HepG2 (cell line): ENCODE measurements around the gene GSDMA.

Experiments used
- CTCF ChIP-seq: sonication (generic); formaldehyde crosslinking; IDR thresholded peaks from 2 replicates; pipeline ENCODE4 v1.5.0; 2020; ENCODE audit warnings: mild to moderate bottlenecking, missing genetic modification reagents, moderate library complexity
- EP300 ChIP-seq, 3 experiments: sonication (generic) in 1 of 3; formaldehyde crosslinking in 1 of 3; IDR thresholded peaks; 2 replicates each; pipeline versions ENCODE4 v1.5.1 to v1.6.1; 2011 to 2020; ENCODE audit warnings: low read depth in 2 of 3, low read length in 2 of 3, borderline replicate concordance in 1 of 3, improper control_type of control experiment in 1 of 3, mild to moderate bottlenecking in 1 of 3, missing genetic modification reagents in 1 of 3, moderate library complexity in 1 of 3
- ETV6 ChIP-seq: sonication (generic); formaldehyde crosslinking; conservative IDR thresholded peaks from 2 replicates; pipeline ENCODE4 v1.4.0; 2020; ENCODE audit warnings: missing genetic modification reagents
- HDAC6 ChIP-seq: fragments of 200-600 bp; sonication (generic); IDR thresholded peaks from 2 replicates; pipeline ENCODE4 v1.7.0; 2017; ENCODE audit warnings: mild to moderate bottlenecking, antibody characterized with exemption, low read length, low read depth
- NR2F1 ChIP-seq, 2 experiments: fragments of 450-650 bp in 1 of 2; formaldehyde crosslinking in 1 of 2; IDR thresholded peaks; 2 replicates each; pipeline versions ENCODE4 v1.5.0 to v1.6.1; 2016 to 2020; ENCODE audit warnings: mild to moderate bottlenecking in 1 of 2, missing compliant biosample characterization in 1 of 2, missing genetic modification reagents in 1 of 2, moderate library complexity in 1 of 2
- TBL1XR1 ChIP-seq: fragments of 150-350 bp; IDR thresholded peaks from 2 replicates; pipeline ENCODE4 v1.6.1; 2014; ENCODE audit warnings: borderline replicate concordance, low read length; ENCODE audit not compliant: partially characterized antibody
- ZBTB8A ChIP-seq: sonication (generic); formaldehyde crosslinking; IDR thresholded peaks from 2 replicates; pipeline ENCODE4 v1.4.0; 2020; ENCODE audit warnings: mild to moderate bottlenecking, low read depth, missing genetic modification reagents, borderline replicate concordance
- ZNF160 ChIP-seq: sonication (generic); formaldehyde crosslinking; IDR thresholded peaks from 2 replicates; pipeline ENCODE4 v1.8.0; 2022; ENCODE audit warnings: mild to moderate bottlenecking, inconsistent platforms, missing genetic modification reagents
- TF ChIP-seq, protein P1 (sequence below): sonication (generic); formaldehyde crosslinking; IDR thresholded peaks from 2 replicates; pipeline ENCODE4 v1.4.0; 2020; ENCODE audit warnings: missing genetic modification reagents
- TF ChIP-seq, protein P2 (sequence below): sonication (generic); formaldehyde crosslinking; IDR thresholded peaks from 2 replicates; pipeline ENCODE4 v1.4.0; 2020; ENCODE audit warnings: missing genetic modification reagents

DNA sequence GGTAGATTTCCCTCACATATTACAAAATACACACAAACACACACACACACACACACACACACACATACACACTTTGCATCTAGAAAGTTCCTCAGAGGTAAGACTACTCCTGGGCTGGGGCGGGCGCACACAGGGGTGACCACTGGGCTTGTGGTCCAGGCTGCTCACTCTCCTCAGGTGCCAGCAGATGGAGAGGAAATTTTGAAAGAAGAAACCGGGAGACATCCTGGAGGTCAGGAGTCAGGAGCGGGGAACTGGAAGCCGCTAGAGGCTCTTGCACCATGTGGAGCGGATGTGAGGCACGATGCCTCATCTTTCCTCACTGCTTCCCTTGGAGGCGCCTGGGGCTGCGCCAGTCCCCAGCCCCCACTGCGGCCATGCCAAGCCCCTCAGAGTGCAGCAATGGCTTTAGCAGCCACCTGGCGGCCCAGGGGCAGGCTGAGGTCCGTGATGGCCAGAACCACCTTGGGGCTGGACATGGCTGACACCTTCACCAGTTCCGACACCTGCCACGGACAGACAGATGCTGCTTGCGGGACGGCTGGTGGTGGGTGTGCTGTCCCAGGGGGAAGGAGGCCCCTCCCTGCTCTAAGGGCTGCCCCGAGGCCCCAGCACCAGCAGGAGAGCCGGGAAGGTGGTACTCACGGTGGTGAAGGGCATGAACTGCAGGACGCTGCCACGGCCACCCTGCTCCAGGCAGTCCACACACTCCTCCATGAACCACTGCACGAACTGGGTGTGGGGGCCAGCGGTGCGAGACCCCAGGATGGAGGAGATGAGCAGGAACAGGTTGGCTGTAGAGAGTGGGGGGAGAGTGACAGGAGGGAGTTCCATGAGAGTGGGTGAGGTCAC, 56.6 kb downstream of the GSDMA start:
- TF ChIP-seq ZBTB8A (CRISPR knock-in tag) (no peak), ETV6 (CRISPR knock-in tag) (no peak), CTCF (CRISPR knock-in tag) (no peak), HDAC6 (no peak), TBL1XR1 (no peak), ZNF160 (no peak), EP300 (IDR thresholded peaks at IDR 0.05; ENCODE audit: low read depth in 2 of 2, low read length in 2 of 2) (no peak), EP300 (CRISPR knock-in tag; IDR thresholded peaks at IDR 0.05; ENCODE audit: borderline replicate concordance) (no peak), NR2F1 (CRISPR knock-in tag; IDR thresholded peaks at IDR 0.05) (no peak)
- TF ChIP-seq, protein P1, sequence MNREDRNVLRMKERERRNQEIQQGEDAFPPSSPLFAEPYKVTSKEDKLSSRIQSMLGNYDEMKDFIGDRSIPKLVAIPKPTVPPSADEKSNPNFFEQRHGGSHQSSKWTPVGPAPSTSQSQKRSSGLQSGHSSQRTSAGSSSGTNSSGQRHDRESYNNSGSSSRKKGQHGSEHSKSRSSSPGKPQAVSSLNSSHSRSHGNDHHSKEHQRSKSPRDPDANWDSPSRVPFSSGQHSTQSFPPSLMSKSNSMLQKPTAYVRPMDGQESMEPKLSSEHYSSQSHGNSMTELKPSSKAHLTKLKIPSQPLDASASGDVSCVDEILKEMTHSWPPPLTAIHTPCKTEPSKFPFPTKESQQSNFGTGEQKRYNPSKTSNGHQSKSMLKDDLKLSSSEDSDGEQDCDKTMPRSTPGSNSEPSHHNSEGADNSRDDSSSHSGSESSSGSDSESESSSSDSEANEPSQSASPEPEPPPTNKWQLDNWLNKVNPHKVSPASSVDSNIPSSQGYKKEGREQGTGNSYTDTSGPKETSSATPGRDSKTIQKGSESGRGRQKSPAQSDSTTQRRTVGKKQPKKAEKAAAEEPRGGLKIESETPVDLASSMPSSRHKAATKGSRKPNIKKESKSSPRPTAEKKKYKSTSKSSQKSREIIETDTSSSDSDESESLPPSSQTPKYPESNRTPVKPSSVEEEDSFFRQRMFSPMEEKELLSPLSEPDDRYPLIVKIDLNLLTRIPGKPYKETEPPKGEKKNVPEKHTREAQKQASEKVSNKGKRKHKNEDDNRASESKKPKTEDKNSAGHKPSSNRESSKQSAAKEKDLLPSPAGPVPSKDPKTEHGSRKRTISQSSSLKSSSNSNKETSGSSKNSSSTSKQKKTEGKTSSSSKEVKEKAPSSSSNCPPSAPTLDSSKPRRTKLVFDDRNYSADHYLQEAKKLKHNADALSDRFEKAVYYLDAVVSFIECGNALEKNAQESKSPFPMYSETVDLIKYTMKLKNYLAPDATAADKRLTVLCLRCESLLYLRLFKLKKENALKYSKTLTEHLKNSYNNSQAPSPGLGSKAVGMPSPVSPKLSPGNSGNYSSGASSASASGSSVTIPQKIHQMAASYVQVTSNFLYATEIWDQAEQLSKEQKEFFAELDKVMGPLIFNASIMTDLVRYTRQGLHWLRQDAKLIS (CRISPR knock-in tag) = no peak
- TF ChIP-seq, protein P2, sequence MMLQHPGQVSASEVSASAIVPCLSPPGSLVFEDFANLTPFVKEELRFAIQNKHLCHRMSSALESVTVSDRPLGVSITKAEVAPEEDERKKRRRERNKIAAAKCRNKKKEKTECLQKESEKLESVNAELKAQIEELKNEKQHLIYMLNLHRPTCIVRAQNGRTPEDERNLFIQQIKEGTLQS (CRISPR knock-in tag) = no peak
